NCI-H2029 treated with DMSO at 0.1 percent for 48 hours (cell line): Measurements from ENCODE around the gene MYO15B.

ENCODE experiments used
- DNase-seq: peaks from one replicate; lab custom pipeline; 2025; lab: John Stamatoyannopoulos, UW

Gene MYO15B

DNA sequence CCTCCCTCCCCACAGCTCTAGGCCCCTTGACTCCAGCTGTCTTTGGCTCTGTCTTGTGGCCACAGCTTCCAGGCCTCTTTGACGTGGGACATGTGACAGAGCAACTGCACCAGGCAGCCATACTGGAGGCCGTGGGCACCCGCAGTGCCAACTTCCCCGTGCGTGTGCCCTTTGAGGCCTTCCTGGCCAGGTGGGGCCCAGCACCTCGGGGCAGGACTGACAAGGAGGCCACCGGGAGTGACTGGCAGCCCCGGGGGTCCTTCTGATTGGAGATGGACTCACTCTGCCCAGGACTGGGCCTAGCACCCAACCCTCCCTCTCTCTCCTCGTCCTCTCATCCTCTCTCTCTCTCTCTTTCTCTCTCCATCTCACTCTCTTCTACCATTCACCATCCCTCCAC is 15.5 kb downstream of the MYO15B start:
- no peak for DNase-seq

- no peak for DNase-seq
These were observed 16.6 kb downstream of the MYO15B start for GRCh38 chr17:75604034-75604695.

DNA sequence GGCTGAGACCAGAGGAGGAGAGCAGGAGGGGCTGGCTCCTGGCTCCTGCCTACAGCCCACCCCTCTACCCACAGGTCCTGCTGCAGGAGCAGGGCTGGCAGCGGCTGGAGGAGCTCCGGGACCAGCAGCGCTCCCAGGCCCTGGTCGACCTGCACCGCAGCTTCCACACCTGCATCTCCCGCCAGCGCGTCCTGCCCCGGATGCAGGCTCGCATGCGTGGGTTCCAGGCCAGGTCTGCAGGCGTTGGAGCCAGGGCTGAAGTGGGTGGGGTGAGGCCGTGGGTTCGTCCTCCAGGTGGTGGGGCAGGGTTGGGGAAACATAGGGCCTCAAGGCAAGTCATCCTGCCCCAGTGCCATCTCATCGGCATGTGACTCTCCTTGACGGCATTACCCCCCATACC is 18.2 kb downstream of the MYO15B start:
- DNase-seq, result no peak

GRCh38 chr17:75607086-75607485 is 19.5 kb downstream of the MYO15B start:
- no peak for DNase-seq

- DNase-seq, result no peak
These were observed 22.7 kb downstream of the MYO15B start for GRCh38 chr17:75610103-75610984.

DNA sequence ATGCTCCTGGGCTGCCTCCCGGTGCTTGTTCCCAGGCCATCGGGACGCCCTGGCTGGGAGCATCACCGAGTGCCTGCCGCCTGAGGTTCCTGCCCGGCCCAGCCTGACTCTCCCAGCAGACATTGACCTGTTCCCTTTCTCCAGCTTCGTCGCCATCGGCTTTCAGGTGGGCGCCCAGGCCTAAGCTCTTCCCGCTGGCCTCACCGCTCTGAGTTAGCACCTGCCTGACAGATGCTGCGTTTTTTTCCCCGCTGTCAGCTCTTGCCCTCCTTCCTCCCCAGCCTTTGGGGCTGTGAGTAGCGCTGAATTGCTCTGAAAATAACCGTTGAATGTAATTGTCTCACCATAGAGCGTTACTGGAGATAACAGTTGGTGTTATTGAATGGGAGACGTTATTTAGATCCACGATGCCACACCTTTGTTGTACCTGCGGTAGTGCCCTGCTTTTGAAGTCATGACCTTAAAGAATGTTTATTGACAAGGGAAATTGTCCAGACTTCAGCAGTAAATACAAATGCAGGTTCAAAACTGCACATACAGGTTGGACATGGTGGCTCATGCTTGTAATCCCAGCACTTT is 24.3 kb downstream of the MYO15B start:
- DNase-seq, result no peak

GRCh38 chr17:75612906-75613626 is 25.5 kb downstream of the MYO15B start:
- no peak for DNase-seq

GRCh38 chr17:75614006-75614405 is 26.4 kb downstream of the MYO15B start:
- no peak for DNase-seq

DNA sequence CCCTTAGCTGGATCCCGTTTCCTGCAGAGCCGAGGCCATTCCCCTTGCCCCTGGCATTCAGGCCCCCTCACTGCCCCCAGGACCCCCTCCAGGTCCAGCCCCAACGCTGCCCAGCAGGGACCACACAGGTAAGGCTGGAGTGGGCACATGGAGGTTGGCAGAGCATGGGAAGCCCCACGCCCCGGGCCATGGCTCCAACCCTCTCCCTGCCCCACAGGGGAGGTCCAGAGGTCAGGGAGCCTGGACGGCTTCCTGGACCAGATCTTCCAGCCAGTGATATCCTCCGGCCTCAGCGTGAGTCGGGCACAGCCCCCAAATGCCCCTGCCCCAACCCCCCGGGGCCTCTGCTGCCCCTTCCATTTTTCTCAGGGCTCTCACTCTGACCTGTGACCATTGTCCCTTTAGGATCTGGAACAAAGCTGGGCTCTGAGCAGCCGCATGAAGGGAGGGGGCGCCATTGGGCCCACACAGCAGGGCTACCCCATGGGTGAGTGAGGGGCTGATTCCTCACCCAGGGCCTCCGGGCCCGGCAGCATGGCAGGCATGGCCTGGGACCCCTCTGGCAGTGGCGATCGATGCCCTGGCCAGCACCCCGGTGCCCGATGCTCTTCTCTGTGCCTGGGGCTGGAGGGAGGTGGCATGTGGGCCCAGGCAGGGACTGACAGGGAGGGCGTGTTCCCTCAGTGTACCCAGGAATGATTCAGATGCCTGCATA is 27.1 kb downstream of the MYO15B start:
- DNase-seq, result no peak

GRCh38 chr17:75615301-75615700 is 27.7 kb downstream of the MYO15B start:
- DNase-seq, result no peak

GRCh38 chr17:75616521-75617122 is 29.0 kb downstream of the MYO15B start:
- no peak for DNase-seq

GRCh38 chr17:75617218-75617617 is 29.6 kb downstream of the MYO15B start:
- DNase-seq, result no peak

DNA sequence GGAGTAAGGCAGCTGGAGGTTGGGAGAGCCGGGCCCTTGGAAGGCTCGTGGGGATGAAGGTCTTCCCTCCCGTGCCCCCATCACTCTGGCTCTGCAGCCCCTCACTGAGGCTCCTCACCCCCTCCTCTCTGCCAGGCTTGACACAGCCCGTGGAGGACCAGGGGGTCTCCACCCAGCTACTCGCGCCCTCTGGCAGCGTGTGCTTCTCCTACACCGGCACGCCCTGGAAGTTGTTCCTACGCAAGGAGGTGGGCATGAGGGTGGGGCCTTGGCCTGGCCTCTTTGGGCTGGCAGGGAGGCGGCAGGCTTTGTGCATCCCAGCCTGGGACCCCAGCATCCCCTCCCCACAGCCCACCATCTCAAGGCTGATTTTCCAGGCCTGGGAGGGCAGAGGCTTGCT is 30.1 kb downstream of the MYO15B start:
- DNase-seq, result no peak

DNA sequence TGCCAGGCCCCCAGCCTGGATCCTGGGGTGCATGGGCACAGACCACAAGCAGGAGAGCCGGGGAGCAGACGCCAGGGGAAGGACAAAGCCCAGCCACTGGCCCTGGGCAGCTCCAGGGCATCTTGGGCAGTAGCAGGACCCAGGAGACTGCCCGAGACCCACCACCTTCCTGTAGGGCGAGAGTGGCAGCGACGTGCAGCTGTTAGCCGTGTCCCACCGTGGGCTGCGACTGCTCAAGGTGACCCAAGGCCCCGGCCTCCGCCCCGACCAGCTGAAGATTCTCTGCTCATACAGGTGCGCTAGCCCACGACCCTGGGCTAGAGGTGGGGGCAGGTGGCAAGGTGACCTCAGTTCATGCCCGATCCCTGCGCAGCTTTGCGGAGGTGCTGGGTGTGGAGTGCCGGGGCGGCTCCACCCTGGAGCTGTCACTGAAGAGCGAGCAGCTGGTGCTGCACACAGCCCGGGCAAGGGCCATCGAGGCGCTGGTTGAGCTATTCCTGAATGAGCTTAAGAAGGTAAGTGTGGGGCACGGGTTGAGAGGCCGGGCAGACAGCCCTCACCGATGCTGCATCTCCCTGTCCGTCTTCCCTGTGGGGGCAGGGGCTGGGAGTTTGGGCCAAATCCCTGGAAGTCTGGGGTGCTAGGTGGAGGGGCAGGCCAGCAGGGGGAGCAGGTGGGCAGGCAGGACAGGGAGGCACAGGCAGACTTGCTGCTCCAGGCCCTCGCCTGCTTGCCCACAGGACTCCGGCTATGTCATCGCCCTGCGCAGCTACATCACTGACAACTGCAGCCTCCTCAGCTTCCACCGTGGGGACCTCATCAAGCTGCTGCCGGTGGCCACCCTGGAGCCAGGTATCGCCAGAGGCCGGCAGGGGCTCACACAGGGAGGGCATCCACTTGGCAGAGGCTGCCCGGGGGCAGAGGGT is 32.2 kb downstream of the MYO15B start:
- no peak for DNase-seq

DNA sequence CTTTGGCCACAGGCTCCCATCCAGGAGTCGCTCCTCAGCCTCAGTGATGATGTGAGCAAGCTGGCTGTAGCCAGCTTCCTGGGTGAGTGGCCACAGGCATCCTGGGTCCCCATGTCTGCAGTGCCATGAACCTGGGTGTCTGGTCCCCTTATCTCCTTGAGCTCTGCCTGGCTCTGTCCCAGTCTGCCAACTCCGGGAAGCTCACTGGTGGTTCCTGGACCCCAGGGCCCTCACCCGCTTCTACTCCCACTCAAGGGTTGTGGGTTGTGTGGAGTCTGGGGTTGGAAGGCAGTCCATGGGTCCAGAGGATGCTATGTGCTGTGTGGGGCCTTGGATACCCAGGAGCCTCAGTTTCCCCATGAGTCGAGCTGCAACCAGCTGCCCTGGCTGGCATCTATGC is 33.9 kb downstream of the MYO15B start:
- DNase-seq, result no peak

DNA sequence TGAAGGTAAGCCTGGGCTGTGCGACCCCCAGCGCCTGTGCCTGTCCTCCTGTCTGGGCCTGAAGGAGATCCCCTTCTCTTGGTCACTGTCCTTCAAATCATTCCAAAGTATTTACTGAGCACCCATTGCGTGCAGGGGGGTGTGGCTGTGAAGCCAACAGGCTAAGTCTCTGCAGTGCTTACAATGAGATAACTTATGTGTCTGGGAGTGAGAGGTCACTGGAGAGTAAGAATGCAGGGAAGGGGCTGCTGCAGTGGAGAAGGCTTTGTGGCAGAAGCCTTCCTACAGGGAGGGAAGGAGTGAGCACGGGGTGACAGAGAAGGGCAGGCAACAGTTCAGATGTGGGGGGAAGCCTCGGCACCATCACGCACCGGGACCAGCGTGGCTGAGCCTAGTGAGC is 34.5 kb downstream of the MYO15B start:
- no peak for DNase-seq

DNA sequence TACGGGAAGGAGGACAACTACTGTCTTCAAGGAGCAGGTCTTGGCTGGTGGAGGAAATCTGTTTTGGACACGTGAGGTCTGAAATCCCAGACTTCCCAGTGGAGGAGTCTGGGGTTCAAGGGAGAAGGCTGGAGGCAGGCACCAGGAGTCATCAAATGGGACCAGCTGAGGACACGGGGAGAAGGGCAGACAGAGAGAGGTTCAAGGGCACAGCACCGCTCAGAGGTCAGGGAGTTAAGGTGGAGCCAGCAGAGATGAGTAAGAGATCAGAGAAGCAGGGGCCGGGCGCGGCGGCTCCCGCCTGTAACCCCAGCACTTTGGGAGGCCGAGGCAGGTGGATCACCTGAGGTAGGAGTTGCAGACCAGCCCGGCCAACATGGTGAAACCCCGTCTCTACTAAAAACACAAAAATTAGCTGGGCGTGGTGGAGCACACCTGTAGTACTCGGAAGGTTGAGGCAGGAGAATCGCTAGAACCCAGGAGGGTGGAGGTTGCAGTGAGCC is 35.2 kb downstream of the MYO15B start:
- no peak for DNase-seq

- DNase-seq, result no peak
These were observed 35.8 kb downstream of the MYO15B start for GRCh38 chr17:75623386-75623785.

DNA sequence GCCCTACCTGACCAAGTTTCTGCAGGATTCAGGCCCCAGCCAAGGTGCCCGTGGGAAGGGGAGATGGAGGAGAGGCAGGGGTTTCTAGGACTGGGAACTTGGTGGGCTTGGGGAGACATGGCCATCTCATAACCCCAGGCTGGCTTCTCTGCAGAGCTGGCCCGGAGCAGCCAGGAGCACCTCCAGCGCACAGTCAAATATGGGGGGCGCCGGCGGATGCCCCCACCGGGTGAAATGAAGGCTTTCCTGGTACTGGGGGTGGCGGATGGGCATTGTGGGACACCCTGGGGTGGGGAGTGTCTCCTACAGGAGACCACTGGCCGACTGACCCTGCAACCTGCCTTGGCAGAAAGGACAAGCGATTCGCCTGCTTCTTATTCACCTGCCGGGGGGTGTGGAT is 36.4 kb downstream of the MYO15B start:
- DNase-seq, result no peak

DNA sequence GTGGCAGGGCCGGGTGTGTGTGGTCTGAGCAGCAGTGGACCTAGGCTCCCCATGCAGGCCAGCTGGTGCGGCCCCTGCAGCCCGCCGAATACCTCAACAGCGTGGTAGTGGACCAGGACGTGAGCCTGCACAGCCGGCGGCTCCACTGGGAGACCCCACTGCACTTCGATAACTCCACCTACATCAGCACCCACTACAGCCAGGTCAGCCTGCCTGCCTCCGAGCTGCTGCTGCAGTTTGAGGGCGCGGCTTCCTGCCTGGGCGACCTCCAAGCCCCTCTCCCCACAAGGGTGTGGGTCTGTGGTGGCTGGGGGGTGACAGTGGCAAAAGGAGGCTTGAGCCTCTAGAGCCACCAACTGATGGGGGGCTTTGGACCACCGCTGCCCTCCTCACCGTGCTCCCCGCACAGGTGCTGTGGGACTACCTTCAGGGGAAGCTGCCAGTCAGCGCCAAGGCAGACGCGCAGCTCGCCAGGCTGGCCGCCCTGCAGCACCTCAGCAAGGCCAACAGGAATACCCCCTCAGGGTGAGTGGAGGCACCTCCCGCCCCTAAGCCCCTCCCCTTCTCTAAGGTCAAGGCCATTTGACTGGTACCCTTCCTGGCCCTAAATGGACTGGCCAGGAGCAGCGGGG is 37.2 kb downstream of the MYO15B start:
- DNase-seq, result no peak
